IMR-90 (cell line): ENCODE measurements around the gene ARL14EP. TPM values are rescaled to one million over a fixed set of nuclear protein-coding genes. Genes with fewer than 3 reads are reported as not detected.

ENCODE experiments used
- ATAC-seq: fragments of 200-7000 bp; cut with Tn5 transposase; 2 replicates; pipeline ENCODE4 v1.9.1; 2020; ENCODE audit warnings: low read depth, mild to moderate bottlenecking, moderate library complexity
- BruUV-seq: library from RNA; stranded (reverse); fragments of 400-500 nt; replicated peaks from 2 replicates; lab custom pipeline; 2021; lab: Mats Ljungman, UMichigan
- CTCF ChIA-PET: fragments of 300-600 bp; formaldehyde crosslinking; extraction: SDS; loops from one replicate; lab custom pipeline; 2021; ENCODE audit warnings: antibody characterized with exemption; lab: Yijun Ruan, JAX
- POLR2A ChIA-PET: fragments of 300-600 bp; sonication (Branson Sonifier 250); formaldehyde crosslinking; loops from one replicate; lab custom pipeline; 2022; ENCODE audit warnings: antibody characterized with exemption; ENCODE audit not compliant: unreplicated experiment; lab: Charles Lee
- DNase-seq: peaks from one replicate; pipeline ENCODE4 v3.0.0; 2013
- H2AFZ ChIP-seq: replicated peaks from 2 replicates; pipeline ENCODE3; 2013; ENCODE audit warnings: low read length, mild to moderate bottlenecking; ENCODE audit not compliant: poor library complexity
- H2AK5ac ChIP-seq: 2 replicates; pipeline ENCODE4 v1.6.1; 2013; ENCODE audit warnings: low read depth, low read length, inconsistent platforms
- H2AK9ac ChIP-seq: replicated peaks from 2 replicates; pipeline ENCODE3; 2013; ENCODE audit warnings: mild to moderate bottlenecking, low read depth, low read length, moderate library complexity; ENCODE audit not compliant: poor library complexity
- H2BK120ac ChIP-seq: 2 replicates; pipeline ENCODE4 v1.6.1; 2013; ENCODE audit warnings: low read depth, low read length, inconsistent platforms
- H2BK15ac ChIP-seq: 3 replicates; pipeline ENCODE4 v1.6.1; 2013; ENCODE audit warnings: low read depth, low read length, inconsistent platforms
- H2BK20ac ChIP-seq: 2 replicates; pipeline ENCODE4 v1.6.1; 2013; ENCODE audit warnings: low read depth, mild to moderate bottlenecking, inconsistent platforms, low read length, moderate library complexity
- H2BK5ac ChIP-seq: 2 replicates; pipeline ENCODE4 v1.6.1; 2013; ENCODE audit warnings: mild to moderate bottlenecking, low read depth, low read length, inconsistent platforms; ENCODE audit not compliant: poor library complexity, severe bottlenecking
- H3K14ac ChIP-seq: replicated peaks from 2 replicates; pipeline ENCODE4 v1.6.1; 2013; ENCODE audit warnings: low read depth, low read length, inconsistent platforms
- H3K18ac ChIP-seq: 2 replicates; pipeline ENCODE4 v1.6.1; 2013; ENCODE audit warnings: low read depth, low read length, control low read depth
- H3K23ac ChIP-seq: 2 replicates; pipeline ENCODE4 v1.6.1; 2013; ENCODE audit warnings: low read depth, low read length, inconsistent platforms
- H3K27ac ChIP-seq: 2 replicates; pipeline ENCODE4 v1.5.1; 2013; ENCODE audit warnings: mild to moderate bottlenecking, control low read depth, low read length; ENCODE audit not compliant: insufficient read depth
- H3K27me3 ChIP-seq: 2 replicates; pipeline ENCODE4 v1.6.1; 2013; ENCODE audit warnings: low read length; ENCODE audit not compliant: control insufficient read depth, insufficient read depth
- H3K36me3 ChIP-seq: 2 replicates; pipeline ENCODE4 v1.6.1; 2013; ENCODE audit warnings: low read length, mixed read lengths; ENCODE audit not compliant: control insufficient read depth, insufficient read depth
- H3K4ac ChIP-seq: 2 replicates; pipeline ENCODE4 v1.6.1; 2013; ENCODE audit warnings: low read depth, low read length, inconsistent platforms
- H3K4me1 ChIP-seq: 2 replicates; pipeline ENCODE4 v1.6.1; 2013; ENCODE audit warnings: low read length, mixed read lengths; ENCODE audit not compliant: control insufficient read depth, insufficient read depth
- H3K4me2 ChIP-seq: 2 replicates; pipeline ENCODE4 v1.6.1; 2013; ENCODE audit warnings: low read depth, mild to moderate bottlenecking, control low read depth, low read length, moderate library complexity
- H3K4me3 ChIP-seq: 2 replicates; pipeline ENCODE4 v1.5.1; 2013; ENCODE audit warnings: low read depth, mild to moderate bottlenecking, control low read depth, low read length, moderate library complexity; ENCODE audit not compliant: insufficient read depth
- H3K56ac ChIP-seq: 2 replicates; pipeline ENCODE4 v1.6.1; 2013; ENCODE audit warnings: low read length, inconsistent platforms; ENCODE audit not compliant: insufficient read depth; ENCODE audit errors: extremely low read depth
- H3K79me1 ChIP-seq, 2 experiments: 2 replicates each; pipeline ENCODE4 v1.6.1; 2013; ENCODE audit warnings: low read length in 2 of 2, inconsistent platforms in 1 of 2, low read depth in 1 of 2
- H3K9ac ChIP-seq: 2 replicates; pipeline ENCODE4 v1.6.1; 2013; ENCODE audit warnings: low read depth, low read length, control low read depth
- H3K9me1 ChIP-seq: 2 replicates; pipeline ENCODE4 v1.6.1; 2013; ENCODE audit warnings: low read length, inconsistent platforms; ENCODE audit not compliant: insufficient read depth
- H3K9me3 ChIP-seq: 2 replicates; pipeline ENCODE4 v1.6.1; 2013; ENCODE audit warnings: low read length; ENCODE audit not compliant: control insufficient read depth, insufficient read depth
- H4K20me1 ChIP-seq: 2 replicates; pipeline ENCODE4 v1.6.1; 2013; ENCODE audit warnings: low read length, inconsistent platforms; ENCODE audit not compliant: insufficient read depth
- H4K5ac ChIP-seq: 2 replicates; pipeline ENCODE4 v1.6.1; 2013; ENCODE audit warnings: mild to moderate bottlenecking, low read depth, low read length, control low read depth
- H4K8ac ChIP-seq, 2 experiments: 2 replicates each; pipeline ENCODE4 v1.6.1; 2013; ENCODE audit warnings: low read depth in 2 of 2, low read length in 2 of 2, control low read depth in 1 of 2, inconsistent platforms in 1 of 2
- H4K91ac ChIP-seq: 2 replicates; pipeline ENCODE4 v1.6.1; 2013; ENCODE audit warnings: low read depth, low read length, inconsistent platforms; ENCODE audit not compliant: insufficient read depth
- BHLHE40 ChIP-seq: fragments of 150-350 bp; IDR thresholded peaks from 2 replicates; pipeline ENCODE4 v1.6.1; 2016; ENCODE audit warnings: mild to moderate bottlenecking, low read depth, low read length
- CEBPB ChIP-seq: IDR thresholded peaks from 2 replicates; pipeline ENCODE4 v1.6.1; 2012; ENCODE audit warnings: low read depth, low read length, improper control_type of control experiment
- CHD1 ChIP-seq: IDR thresholded peaks from 2 replicates; pipeline ENCODE4 v1.6.1; 2012; ENCODE audit warnings: low read depth, low read length, improper control_type of control experiment
- FOS ChIP-seq: fragments of 150-350 bp; IDR thresholded peaks from 2 replicates; pipeline ENCODE4 v1.6.1; 2016; ENCODE audit warnings: low read depth, low read length
- MAFK ChIP-seq: IDR thresholded peaks from 2 replicates; pipeline ENCODE4 v1.6.1; 2012; ENCODE audit warnings: low read depth, low read length, improper control_type of control experiment
- MAZ ChIP-seq: IDR thresholded peaks from 2 replicates; pipeline ENCODE4 v1.6.1; 2012; ENCODE audit warnings: low read depth, mild to moderate bottlenecking, low read length, improper control_type of control experiment, moderate library complexity, borderline replicate concordance
- MXI1 ChIP-seq: IDR thresholded peaks from 2 replicates; pipeline ENCODE4 v1.6.1; 2012; ENCODE audit warnings: low read depth, mild to moderate bottlenecking, low read length, moderate library complexity, borderline replicate concordance
- NFE2L2 ChIP-seq: fragments of 150-350 bp; IDR thresholded peaks from 2 replicates; pipeline ENCODE4 v1.6.1; 2016; ENCODE audit warnings: low read depth, mild to moderate bottlenecking, low read length
- POLR2A ChIP-seq: IDR thresholded peaks from 2 replicates; pipeline ENCODE4 v1.6.1; 2012; ENCODE audit warnings: mild to moderate bottlenecking, low read depth, low read length
- RAD21 ChIP-seq: IDR thresholded peaks from 2 replicates; pipeline ENCODE4 v1.6.1; 2012; ENCODE audit warnings: low read length, improper control_type of control experiment
- SMC3 ChIP-seq: fragments of 150-350 bp; IDR thresholded peaks from 2 replicates; pipeline ENCODE4 v1.6.1; 2016; ENCODE audit warnings: low read depth, mild to moderate bottlenecking, antibody characterized with exemption, low read length, moderate library complexity
- WGBS, 2 experiments: methylation state at CpG; one replicate each; pipeline versions ENCODE4 v1.1.5 to v1.1.7; 2013; ENCODE audit warnings: missing lambda C conversion rate in 2 of 2; ENCODE audit not compliant: insufficient read length in 1 of 2; ENCODE audit errors: extremely low coverage in 2 of 2; 5-methylcytosine and 5-hydroxymethylcytosine counted together
- dilution Hi-C: fragments of 300-500 bp; cut with HindIII; formaldehyde crosslinking; loops from one replicate; pipeline ENCODE4 v1.14.3; 2018; ENCODE audit warnings: low sequenced_read_pairs; ENCODE audit not compliant: unreplicated experiment
- in situ Hi-C: fragments of 300-500 bp; cut with MboI; formaldehyde crosslinking; loops from 3 replicates; pipeline ENCODE4 v1.14.3; 2019; ENCODE audit warnings: low sequenced_read_pairs, inconsistent platforms, mixed read lengths
- intact Hi-C: fragments of 100-400 bp; cut with micrococcal nuclease; formaldehyde crosslinking; loops from 2 replicates; pipeline ENCODE4 v1.10.0; 2022
- polyA plus RNA-seq, 3 experiments: library from polyadenylated mRNA; depleted of rRNA; stranded (reverse); fragments of >200 nt; gene quantifications; 2 replicates each; pipeline ENCODE4 v1.2.3, GENCODE V29; 2012; ENCODE audit warnings: low replicate concordance in 1 of 3
- total RNA-seq: library from RNA; depleted of rRNA; stranded (reverse); fragments of >200 nt; gene quantifications from 2 replicates; pipeline ENCODE4 v1.2.3, GENCODE V29; 2012
- TF ChIP-seq, protein P1 (sequence below): fragments of 150-350 bp; IDR thresholded peaks from 2 replicates; pipeline ENCODE4 v1.6.1; 2016; ENCODE audit warnings: low read depth, mild to moderate bottlenecking, low read length, moderate library complexity, borderline replicate concordance
- TF ChIP-seq, protein P2 (sequence below): fragments of 150-350 bp; IDR thresholded peaks from 2 replicates; pipeline ENCODE4 v1.6.1; 2017; ENCODE audit warnings: mild to moderate bottlenecking, antibody characterized with exemption, low read length, low read depth

The ARL14EP gene
- total and polyA plus RNA-seq, 2 of the 4 experiments (the other 2 are of a cell fraction), result 13.8 to 15.7 TPM

DNA sequence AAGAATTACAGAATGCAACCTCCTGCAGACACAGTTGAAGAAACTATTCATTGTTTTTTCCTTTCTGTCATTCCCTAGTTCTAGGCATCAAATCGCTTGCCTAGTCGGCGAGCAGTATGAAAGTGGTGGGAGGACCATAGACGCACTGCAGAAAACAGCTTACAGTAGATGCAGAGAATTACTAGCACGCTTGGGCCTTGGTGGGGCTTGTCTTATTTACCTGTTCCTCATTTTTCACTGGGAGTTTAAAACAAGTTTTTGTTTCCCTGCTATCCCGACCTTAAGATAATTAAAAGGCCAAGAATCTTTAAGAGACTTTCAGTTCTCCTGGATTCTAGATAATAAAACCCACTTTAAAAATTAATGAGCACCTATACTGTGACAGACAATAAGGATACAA is 713 bp upstream of the ARL14EP start:
- TF ChIP-seq, protein P1, sequence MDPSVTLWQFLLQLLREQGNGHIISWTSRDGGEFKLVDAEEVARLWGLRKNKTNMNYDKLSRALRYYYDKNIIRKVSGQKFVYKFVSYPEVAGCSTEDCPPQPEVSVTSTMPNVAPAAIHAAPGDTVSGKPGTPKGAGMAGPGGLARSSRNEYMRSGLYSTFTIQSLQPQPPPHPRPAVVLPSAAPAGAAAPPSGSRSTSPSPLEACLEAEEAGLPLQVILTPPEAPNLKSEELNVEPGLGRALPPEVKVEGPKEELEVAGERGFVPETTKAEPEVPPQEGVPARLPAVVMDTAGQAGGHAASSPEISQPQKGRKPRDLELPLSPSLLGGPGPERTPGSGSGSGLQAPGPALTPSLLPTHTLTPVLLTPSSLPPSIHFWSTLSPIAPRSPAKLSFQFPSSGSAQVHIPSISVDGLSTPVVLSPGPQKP, result no peak
- TF ChIP-seq MXI1 (no peak), MAFK (no peak), FOS (no peak), CEBPB (no peak), CHD1 (no peak), SMC3 (no peak), RAD21 (no peak), MAZ (no peak), NFE2L2 (no peak), POLR2A (no peak), BHLHE40 (no peak)
- TF ChIP-seq, protein P2, sequence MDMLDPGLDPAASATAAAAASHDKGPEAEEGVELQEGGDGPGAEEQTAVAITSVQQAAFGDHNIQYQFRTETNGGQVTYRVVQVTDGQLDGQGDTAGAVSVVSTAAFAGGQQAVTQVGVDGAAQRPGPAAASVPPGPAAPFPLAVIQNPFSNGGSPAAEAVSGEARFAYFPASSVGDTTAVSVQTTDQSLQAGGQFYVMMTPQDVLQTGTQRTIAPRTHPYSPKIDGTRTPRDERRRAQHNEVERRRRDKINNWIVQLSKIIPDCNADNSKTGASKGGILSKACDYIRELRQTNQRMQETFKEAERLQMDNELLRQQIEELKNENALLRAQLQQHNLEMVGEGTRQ, result no peak
- ATAC-seq (no peak), DNase-seq (no peak)
- Histone ChIP-seq H3K4ac (no peak overlapping the region), H4K5ac (peak overlapping the region; percentile 93), H2AK5ac (no peak overlapping the region), H3K9ac (0 out of 2 replicates have a peak overlapping the region, but pooled peaks have one; percentile 83), H3K79me1 (peaks cover 14 to 19% of the 10 kb centered on the region in 2 experiments), H4K8ac (peak overlapping the region; percentile 85 to 97; a peak in 3 of 4 replicates), H2BK15ac (no peak overlapping the region), H3K36me3 (no peaks in the 10 kb centered on the region; the same call in 1 of the 2 replicates), H3K14ac (no peak overlapping the region), H2BK20ac (no peak overlapping the region), H2AFZ (peak overlapping the region; percentile 15), H3K4me3 (no peak overlapping the region; the same call in 1 of the 2 replicates), H2BK120ac (no peak overlapping the region), H3K27me3 (peaks cover 4% of the 10 kb centered on the region; the same call in 1 of the 2 replicates), H3K23ac (no peak overlapping the region), H2AK9ac (no peak overlapping the region), H3K56ac (no peak overlapping the region), H2BK5ac (no peak overlapping the region), H4K91ac (no peak overlapping the region), H3K4me1 (peaks cover 5% of the 10 kb centered on the region), H3K9me1 (no peaks in the 10 kb centered on the region), H4K20me1 (no peaks in the 10 kb centered on the region; the same call in 1 of the 2 replicates), H3K4me2 (peak overlapping the region; percentile 89), H3K27ac (no peak overlapping the region), H3K18ac (no peak overlapping the region), H3K9me3 (no peaks in the 10 kb centered on the region)
- in situ Hi-C loops (no loop called here), dilution Hi-C loops (no loop called here), intact Hi-C loops (loop anchor here (5.0 kb wide), 1 partner anchor 875 kb away; no protein-coding TSS in a partner anchor)
- no CpG with 5 or more reads among the region's 6 CpGs for WGBS, 2 experiments
- ChIA-PET CTCF (interaction anchor here (1.0 to 1.2 kb wide), 2 partner anchors 12 to 66 kb away, joined by 3 to 4 read pairs; no protein-coding TSS in a partner anchor), POLR2A (interaction anchor here (1.0 to 1.2 kb wide), 2 partner anchors 18 to 847 kb away, joined by 3 to 4 read pairs; no protein-coding TSS in a partner anchor)
- BruUV-seq, result no TSS peak
